ENCODE data around the gene PIP4K2C.
"Not testable (repeated sequence)": the region's sequence is repeated elsewhere in the genome, so short reads cannot be mapped to it uniquely, and the experiment has no call there.

The PIP4K2C gene

DNA sequence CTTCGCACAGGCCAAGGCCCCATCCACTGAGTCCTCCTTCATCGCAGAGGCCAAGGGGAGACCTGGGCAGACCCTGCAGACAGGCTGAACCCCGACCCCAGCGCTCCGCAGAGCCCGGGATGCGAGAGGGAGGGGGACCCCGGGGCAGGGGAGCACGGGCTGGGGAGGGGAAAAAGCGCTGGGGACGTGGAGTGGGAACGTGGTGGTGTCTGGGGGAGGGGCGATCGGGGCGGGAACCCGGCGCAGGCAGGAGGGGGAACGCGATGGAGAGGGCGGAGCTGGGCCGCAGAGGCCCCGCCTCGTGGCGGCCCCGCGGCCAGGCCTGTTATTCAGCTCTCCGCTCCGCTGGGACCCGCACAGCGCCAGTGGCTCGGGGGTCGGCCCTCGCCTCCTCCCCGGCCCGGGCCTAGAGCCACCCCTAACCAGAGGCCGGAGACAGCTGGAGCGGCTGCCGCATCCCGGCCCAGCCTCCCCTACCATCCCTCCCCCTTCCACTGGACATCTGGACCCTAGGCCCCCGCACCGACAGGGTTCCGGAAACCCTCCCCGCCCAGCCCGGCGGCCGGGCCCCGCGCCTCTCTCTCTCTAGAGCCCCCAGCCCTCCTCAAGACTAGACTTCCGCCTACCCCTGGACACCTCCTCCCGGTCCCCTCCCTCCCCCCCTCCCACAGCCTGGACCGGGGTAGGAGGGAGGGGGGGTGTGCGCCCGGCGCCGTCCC lies 20.3 kb downstream of the PIP4K2C start, which contains the start of gene ARHGEF25:
Gene ARHGEF25 (plus strand): TSS at position 328 of the 719 bp plus-strand sequence. CDS start 460 bp downstream, outside the sequence.
- peak; percentile 76 for DNase-seq

DNA sequence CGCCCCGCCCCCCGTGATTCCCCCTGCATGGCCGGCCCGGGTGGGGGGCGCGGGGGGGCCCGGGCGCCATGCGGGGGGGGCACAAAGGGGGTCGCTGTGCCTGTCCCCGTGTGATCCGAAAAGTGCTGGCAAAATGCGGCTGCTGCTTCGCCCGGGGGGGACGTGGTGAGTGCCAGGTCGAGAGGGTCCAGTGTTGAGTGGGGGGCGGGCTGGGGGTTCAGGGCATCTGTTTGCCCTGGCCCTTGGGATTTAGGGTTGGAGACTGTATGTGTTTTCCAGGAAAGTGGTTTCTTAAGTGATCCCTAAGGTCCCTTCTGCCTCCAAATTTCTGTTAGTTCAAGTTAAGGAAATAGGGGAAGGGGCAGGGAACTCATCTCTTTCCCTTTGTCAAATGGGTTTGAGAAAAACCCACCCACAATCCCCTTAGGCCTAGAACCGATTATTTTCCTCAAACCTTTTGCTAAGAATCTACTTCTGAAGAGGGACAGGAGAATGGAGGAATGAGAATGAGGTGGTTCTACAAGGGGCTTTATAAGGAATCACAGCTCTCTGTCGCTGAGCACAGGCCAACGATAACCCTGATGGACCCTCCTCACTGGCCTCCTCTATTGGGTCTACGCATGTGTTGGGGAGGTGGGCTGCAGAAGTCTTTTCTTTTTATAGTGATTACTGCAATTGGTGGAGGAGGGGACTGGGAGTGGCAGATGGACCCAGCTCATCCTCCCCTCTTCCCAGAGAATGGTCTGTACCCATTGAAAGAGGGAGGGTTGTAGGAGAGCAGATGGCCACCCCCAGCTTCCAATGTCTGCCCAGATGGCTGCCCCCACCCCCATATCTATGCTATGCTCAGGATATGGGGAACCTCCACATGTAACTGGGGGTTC lies 21.1 kb downstream of the PIP4K2C start:
- DNase-seq = no peak

DNA sequence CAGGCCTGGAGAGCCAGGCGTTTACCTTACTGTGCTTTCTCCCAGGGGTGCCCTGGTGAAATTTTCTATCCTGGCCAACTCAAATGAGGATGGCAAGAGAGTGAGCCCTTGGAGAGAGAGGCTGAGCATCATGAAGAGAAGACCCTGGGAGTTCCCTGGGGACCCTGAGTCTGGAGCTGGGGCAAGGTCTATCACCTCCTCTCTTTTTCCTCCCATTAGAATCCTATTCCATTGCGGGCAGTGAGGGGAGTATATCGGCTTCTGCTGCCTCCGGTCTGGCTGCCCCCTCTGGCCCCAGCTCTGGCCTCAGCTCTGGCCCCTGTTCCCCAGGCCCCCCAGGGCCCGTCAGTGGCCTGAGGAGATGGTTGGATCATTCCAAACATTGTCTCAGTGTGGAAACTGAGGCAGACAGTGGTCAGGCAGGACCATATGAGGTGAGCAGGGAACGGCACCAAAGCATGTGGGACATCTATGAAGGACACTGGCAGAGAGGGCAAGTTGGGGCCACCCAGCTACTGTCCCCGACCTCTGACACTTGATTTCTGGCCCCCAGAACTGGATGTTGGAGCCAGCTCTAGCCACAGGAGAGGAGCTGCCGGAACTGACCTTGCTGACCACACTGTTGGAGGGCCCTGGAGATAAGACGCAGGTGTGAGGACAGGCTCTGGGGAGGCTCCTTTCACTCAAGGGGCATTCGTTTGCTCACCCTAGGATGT lies 21.9 kb downstream of the PIP4K2C start:
- DNase-seq = no peak

DNA sequence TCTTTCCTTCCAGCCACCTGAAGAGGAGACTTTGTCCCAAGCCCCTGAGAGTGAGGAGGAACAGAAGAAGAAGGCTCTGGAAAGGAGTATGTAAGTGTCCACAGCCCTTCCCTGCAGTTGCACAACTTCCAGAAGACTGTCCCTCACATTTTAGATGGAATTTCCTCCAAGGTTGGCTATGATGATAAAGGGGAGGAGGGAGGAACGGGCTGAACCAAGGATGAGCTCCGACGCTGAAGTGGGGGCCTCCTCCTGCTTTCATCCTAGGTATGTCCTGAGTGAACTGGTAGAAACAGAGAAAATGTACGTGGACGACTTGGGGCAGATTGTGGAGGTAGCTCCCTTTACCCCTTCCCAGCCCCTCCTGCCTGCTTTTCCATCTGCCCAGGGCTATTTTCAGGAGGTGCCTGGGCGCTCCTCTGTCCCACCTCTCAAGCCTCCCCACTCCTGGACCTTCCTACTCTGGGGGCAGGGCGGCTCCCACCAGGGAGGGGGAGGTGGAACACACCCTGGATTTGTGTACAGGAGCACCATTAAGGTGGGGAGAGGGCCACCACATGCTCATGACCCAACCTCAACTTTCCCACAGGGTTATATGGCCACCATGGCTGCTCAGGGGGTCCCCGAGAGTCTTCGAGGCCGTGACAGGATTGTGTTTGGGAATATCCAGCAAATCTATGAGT lies 22.6 kb downstream of the PIP4K2C start:
- no peak for DNase-seq

GRCh38 chr12:57614178-57614947 lies 23.4 kb downstream of the PIP4K2C start:
- peak; percentile 30 for DNase-seq

DNA sequence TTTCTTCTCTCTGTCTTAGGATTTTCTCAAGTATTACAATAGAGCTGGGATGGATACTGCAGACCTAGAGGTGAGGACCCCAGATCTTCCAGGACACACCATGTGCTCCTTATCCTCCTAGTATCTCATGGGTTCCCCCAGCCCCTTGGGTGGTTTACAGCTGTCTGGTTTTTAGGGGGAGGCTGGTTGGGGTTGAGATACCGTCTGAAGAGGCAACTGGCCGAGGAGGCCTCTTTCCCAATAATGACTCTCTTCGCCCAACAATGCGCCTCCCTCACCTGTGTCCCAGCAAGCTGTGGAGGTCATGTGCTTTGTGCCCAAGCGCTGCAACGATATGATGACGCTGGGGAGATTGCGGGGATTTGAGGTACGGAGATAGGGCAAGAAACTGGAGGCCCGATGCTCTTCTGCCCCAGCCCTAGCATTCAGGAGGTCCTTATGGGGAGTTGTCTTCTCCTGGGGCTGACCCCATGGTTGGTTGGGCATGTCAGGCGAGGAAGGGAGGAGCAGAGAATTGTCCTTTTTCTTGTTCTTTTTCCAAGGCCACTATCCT lies 24.0 kb downstream of the PIP4K2C start:
- DNase-seq = no peak

GRCh38 chr12:57615637-57616036 lies 24.6 kb downstream of the PIP4K2C start:
- DNase-seq = no peak

- no peak for DNase-seq
Observed at GRCh38 chr12:57616383-57617101, 25.6 kb downstream of the PIP4K2C start.

DNA sequence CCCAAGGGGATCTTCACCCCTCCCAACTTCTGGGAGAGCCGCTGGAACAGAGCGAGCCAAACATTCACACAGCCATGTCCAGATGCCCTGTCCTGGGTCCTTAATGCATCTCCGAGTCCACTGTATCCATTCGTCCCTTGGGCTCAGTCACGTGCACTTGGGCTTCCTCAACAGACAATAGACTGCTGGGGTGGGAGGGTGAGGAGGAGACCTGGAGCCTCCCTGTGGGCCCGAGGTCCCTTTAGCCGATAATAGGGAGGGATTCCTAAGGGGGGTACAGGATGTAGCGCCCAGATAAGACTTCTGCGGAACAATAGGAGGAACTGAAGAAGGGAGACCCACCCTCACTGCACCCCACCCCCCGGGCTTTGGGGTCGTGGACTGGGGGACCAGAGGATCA lies 26.9 kb downstream of the PIP4K2C start:
- no peak for DNase-seq

GRCh38 chr12:57618431-57618830 lies 27.4 kb downstream of the PIP4K2C start:
- not testable (repeated sequence) for DNase-seq

DNA sequence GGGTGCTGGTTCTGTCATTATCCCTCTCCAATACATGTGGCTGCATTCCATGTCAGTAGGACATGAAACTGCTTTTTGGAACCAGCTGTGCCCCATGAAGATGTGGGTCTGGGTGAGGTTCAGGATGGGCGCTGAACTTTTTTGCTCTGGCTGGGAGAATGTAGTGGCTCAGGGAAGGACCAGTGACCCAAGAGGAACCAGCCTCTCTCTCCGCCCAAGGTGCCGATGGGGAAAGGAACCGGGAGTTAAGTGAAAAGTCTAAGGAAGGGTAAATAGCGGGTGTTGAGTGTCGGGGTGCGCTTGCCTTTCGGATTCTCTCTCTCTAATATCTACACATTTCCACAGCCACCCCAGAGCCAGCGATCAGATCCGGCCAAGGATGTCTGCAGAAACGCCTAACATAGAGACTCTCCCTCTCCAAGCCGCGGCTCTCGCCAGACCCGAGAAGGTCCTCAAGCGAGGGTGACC lies 28.0 kb downstream of the PIP4K2C start:
- DNase-seq = no peak

DNA sequence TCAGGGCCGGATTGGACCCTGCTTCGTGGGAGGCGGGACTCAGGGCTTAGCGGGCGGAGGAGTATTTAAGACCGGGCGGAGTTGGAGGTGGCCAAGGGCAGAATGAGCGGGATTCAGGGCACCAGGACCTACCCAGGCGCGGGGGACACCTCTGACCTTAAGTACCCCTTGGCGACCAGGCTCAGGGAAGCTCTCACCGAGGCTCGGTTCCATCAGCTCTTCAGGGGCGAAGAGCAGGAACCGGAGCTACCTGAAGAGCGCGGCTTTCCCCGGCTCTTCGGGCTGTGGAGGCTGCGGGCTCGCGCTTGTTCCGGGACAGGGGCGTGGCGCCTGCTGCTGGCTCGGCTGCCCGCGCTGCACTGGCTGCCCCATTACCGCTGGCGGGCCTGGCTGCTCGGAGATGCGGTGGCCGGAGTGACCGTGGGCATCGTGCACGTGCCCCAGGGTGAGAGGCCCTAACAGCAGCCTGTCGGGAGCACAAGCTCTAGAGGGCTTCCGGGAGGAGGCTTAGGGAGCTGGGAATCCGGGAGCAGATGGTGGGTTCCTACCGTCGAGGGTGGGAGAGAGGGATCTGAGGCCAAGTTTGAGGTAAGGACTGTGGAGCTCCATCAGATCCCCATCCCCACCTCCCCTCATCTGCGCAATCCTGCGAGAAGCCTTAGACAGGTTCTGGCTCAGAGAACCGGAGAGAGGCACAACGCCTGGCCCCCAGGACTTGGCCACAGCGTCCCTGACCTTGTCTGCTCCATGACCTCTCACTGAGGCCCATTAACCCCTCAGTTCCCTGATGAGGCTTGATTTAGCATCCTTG lies 28.6 kb downstream of the PIP4K2C start:
- peak; percentile 66 for DNase-seq

GRCh38 chr12:57620245-57620935 lies 29.4 kb downstream of the PIP4K2C start:
- no peak for DNase-seq

DNA sequence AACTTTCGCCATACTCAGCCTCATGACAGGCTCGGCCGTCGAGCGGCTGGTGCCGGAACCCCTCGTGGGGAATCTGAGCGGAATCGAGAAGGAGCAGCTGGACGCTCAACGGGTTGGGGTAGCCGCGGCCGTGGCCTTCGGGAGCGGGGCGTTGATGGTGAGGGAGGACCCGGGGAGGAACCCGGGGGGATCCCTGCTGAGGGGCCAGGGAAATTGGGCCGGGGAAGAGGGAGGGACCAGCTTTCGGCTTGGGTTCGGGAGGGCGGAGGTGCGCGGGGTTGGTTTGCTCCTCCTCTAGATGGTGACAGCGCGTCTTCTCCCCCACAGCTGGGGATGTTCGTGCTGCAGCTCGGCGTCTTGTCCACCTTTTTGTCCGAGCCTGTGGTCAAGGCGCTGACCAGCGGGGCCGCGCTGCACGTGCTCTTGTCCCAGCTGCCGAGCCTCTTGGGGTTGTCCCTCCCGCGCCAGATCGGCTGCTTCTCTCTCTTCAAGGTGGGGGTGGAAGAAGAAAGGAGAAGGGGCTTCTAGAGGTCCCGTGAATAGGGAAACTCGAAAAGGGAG lies 30.0 kb downstream of the PIP4K2C start:
- peak; percentile 58 for DNase-seq

DNA sequence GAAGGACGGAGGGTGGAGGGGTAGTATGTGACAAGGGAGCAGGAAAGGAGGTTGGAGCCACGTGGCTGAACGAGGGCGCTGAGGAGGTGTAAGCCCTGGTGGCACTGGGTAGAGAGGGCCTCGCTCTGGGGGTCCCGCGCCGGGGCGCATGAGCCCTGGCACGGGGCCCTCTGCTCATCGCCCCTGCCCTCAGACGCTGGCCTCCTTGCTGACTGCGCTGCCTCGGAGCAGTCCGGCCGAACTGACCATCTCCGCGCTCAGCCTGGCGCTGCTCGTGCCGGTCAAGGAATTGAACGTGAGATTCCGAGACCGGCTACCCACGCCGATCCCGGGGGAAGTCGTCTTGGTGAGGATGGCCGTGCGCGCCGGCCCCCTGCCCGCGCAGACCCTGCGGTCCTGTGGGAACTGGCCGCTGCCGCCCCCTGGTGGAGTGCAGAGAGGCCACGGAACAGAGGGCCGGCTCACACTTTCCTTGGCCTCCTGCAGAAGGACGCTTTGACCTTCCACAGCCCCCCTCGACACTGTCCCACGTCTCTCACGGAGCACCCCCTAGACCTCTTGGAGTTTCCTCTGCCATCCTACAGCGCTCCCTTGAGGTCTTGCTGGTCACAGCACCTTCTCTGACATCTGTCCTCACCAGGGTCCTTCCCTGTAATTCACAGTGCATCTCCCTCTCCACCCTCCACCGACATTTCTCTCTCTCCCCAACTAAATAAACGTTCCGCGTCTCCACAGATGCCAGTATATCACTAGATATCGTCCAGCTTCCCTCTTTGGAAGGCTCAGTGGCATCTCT lies 30.7 kb downstream of the PIP4K2C start:
- peak; percentile 76 for DNase-seq

GRCh38 chr12:57622293-57623245 lies 31.6 kb downstream of the PIP4K2C start:
- DNase-seq = no peak

- DNase-seq = no peak
Observed at GRCh38 chr12:57623385-57623784, 32.4 kb downstream of the PIP4K2C start.
